Trophoblast cell (in vitro differentiated cells and primary cell): Measurements from ENCODE around the gene FBH1.
"Not testable (repeated sequence)": the region's sequence is repeated elsewhere in the genome, so short reads cannot be mapped to it uniquely, and the experiment has no call there.

Source experiments
- DNase-seq, 2 donors: peaks; one replicate each; pipeline ENCODE4 v3.0.0-alpha.2; 2016
- H2AFZ ChIP-seq: 2 replicates; pipeline ENCODE4 v1.6.1; 2013; ENCODE audit warnings: low read length, moderate library complexity, mild to moderate bottlenecking; ENCODE audit not compliant: insufficient read depth, poor library complexity
- H2AK5ac ChIP-seq: 2 replicates; pipeline ENCODE4 v1.6.1; 2013; ENCODE audit warnings: mild to moderate bottlenecking, low read length
- H2BK120ac ChIP-seq: 2 replicates; pipeline ENCODE4 v1.6.1; 2013; ENCODE audit warnings: low read length, mild to moderate bottlenecking, moderate library complexity; ENCODE audit not compliant: insufficient read depth, poor library complexity
- H2BK12ac ChIP-seq: 2 replicates; pipeline ENCODE4 v1.6.1; 2013; ENCODE audit warnings: mild to moderate bottlenecking, low read length, moderate library complexity
- H2BK5ac ChIP-seq: 2 replicates; pipeline ENCODE4 v1.6.1; 2013; ENCODE audit warnings: low read length, low read depth, moderate library complexity, mild to moderate bottlenecking; ENCODE audit not compliant: poor library complexity
- H3K14ac ChIP-seq: 2 replicates; pipeline ENCODE4 v1.6.1; 2013; ENCODE audit warnings: mild to moderate bottlenecking, low read length
- H3K18ac ChIP-seq: 2 replicates; pipeline ENCODE4 v1.6.1; 2013; ENCODE audit warnings: mild to moderate bottlenecking, low read length
- H3K23ac ChIP-seq: 2 replicates; pipeline ENCODE4 v1.6.1; 2013; ENCODE audit warnings: low read length
- H3K27ac ChIP-seq: 2 replicates; pipeline ENCODE4 v1.5.1; 2013; ENCODE audit warnings: low read depth, mild to moderate bottlenecking, inconsistent platforms, low read length, moderate library complexity
- H3K27me3 ChIP-seq: 2 replicates; pipeline ENCODE4 v1.6.1; 2013; ENCODE audit warnings: inconsistent platforms, mild to moderate bottlenecking, low read length, moderate library complexity; ENCODE audit not compliant: insufficient read depth
- H3K36me3 ChIP-seq, 2 experiments: 1 replicate in 1 of 2; 2 replicates in 1 of 2; pipeline ENCODE4 v1.6.1; 2013; ENCODE audit warnings: low read length in 2 of 2, mild to moderate bottlenecking in 2 of 2, moderate library complexity in 1 of 2; ENCODE audit not compliant: insufficient read depth in 2 of 2, control insufficient read depth in 1 of 2
- H3K4ac ChIP-seq: 2 replicates; pipeline ENCODE4 v1.6.1; 2013; ENCODE audit warnings: low read depth, mild to moderate bottlenecking, low read length, moderate library complexity
- H3K4me1 ChIP-seq, 2 experiments: 1 replicate in 1 of 2; 2 replicates in 1 of 2; pipeline ENCODE4 v1.6.1; 2013; ENCODE audit warnings: low read length in 2 of 2, mild to moderate bottlenecking in 2 of 2, moderate library complexity in 1 of 2; ENCODE audit not compliant: insufficient read depth in 2 of 2, control insufficient read depth in 1 of 2
- H3K4me2 ChIP-seq: 2 replicates; pipeline ENCODE4 v1.6.1; 2013; ENCODE audit warnings: inconsistent platforms, mild to moderate bottlenecking, low read length, moderate library complexity
- H3K4me3 ChIP-seq: 2 replicates; pipeline ENCODE4 v1.5.1; 2013; ENCODE audit warnings: mild to moderate bottlenecking, low read depth, low read length, inconsistent platforms
- H3K79me1 ChIP-seq: one replicate; pipeline ENCODE4 v1.6.1; 2013; ENCODE audit warnings: low read length
- H3K79me2 ChIP-seq: 2 replicates; pipeline ENCODE4 v1.6.1; 2013; ENCODE audit warnings: low read length, mild to moderate bottlenecking; ENCODE audit not compliant: control insufficient read depth, insufficient read depth, poor library complexity
- H3K9ac ChIP-seq: 2 replicates; pipeline ENCODE4 v1.6.1; 2013; ENCODE audit warnings: mild to moderate bottlenecking, low read length
- H3K9me3 ChIP-seq: 2 replicates; pipeline ENCODE4 v1.6.1; 2013; ENCODE audit warnings: low read depth, mild to moderate bottlenecking, control low read depth, inconsistent platforms, low read length; ENCODE audit not compliant: insufficient read depth
- H4K12ac ChIP-seq: 2 replicates; pipeline ENCODE4 v1.6.1; 2013; ENCODE audit warnings: low read depth, mild to moderate bottlenecking, low read length, moderate library complexity
- H4K8ac ChIP-seq: 2 replicates; pipeline ENCODE4 v1.6.1; 2013; ENCODE audit warnings: low read depth, mild to moderate bottlenecking, low read length, moderate library complexity
- H4K91ac ChIP-seq: one replicate; pipeline ENCODE4 v1.6.1; 2013; ENCODE audit warnings: low read depth, mild to moderate bottlenecking, low read length, moderate library complexity
- WGBS: extraction: QIAGEN DNeasy Blood & Tissue Kit; methylation state at CpG from one replicate; pipeline ENCODE4 v1.1.7; 2013; ENCODE audit warnings: missing lambda C conversion rate; ENCODE audit not compliant: insufficient read length, insufficient coverage; ENCODE audit errors: extremely low coverage; 5-methylcytosine and 5-hydroxymethylcytosine counted together

FBH1 gene

GRCh38 chr10:5944389-5945189 lies 54.5 kb downstream of the FBH1 start:
- H3K27ac ChIP-seq = no peak overlapping the region
- no peak for DNase-seq
- H4K91ac ChIP-seq = no peak overlapping the region
- no peaks in the 10 kb centered on the region for H3K36me3 ChIP-seq
- no peak overlapping the region for H3K23ac ChIP-seq
- H3K27me3 ChIP-seq = no peaks in the 10 kb centered on the region
- no peak overlapping the region for H3K4ac ChIP-seq
- H3K4me1 ChIP-seq = peaks cover 10 to 12% of the 10 kb centered on the region in 2 experiments
- peaks cover 3% of the 10 kb centered on the region for H3K9me3 ChIP-seq
- no peaks in the 10 kb centered on the region for H3K79me2 ChIP-seq
- H3K18ac ChIP-seq = no peak overlapping the region
- no peak overlapping the region for H3K9ac ChIP-seq
- H3K4me3 ChIP-seq = no peak overlapping the region
- no CpG with 5 or more reads among the region's 7 CpGs for WGBS
- no peak overlapping the region for H2BK12ac ChIP-seq
- H3K79me1 ChIP-seq = peaks cover 5% of the 10 kb centered on the region
- H2BK120ac ChIP-seq = no peak overlapping the region
- no peak overlapping the region for H2AK5ac ChIP-seq
- H2BK5ac ChIP-seq = no peak overlapping the region
- no peak overlapping the region for H3K4me2 ChIP-seq
- H2AFZ ChIP-seq = no peak overlapping the region
- no peak overlapping the region for H4K8ac ChIP-seq
- H3K14ac ChIP-seq = no peak overlapping the region
- no peak overlapping the region for H4K12ac ChIP-seq

- Histone ChIP-seq H3K4ac (no peak overlapping the region), H2BK12ac (no peak overlapping the region), H3K18ac (no peak overlapping the region), H3K79me1 (peaks cover 5% of the 10 kb centered on the region), H4K12ac (peak overlapping the region; percentile 36), H3K4me3 (no peak overlapping the region), H3K79me2 (no peaks in the 10 kb centered on the region), H3K9me3 (peaks cover 3% of the 10 kb centered on the region), H4K8ac (peak overlapping the region; percentile 92), H3K27ac (no peak overlapping the region), H3K23ac (no peak overlapping the region), H3K14ac (no peak overlapping the region), H3K9ac (no peak overlapping the region), H3K4me2 (no peak overlapping the region), H3K4me1 (peaks cover 10 to 12% of the 10 kb centered on the region in 2 experiments), H2BK5ac (no peak overlapping the region), H4K91ac (peak overlapping the region; percentile 50), H3K27me3 (no peaks in the 10 kb centered on the region), H2AK5ac (no peak overlapping the region), H3K36me3 (no peaks in the 10 kb centered on the region), H2BK120ac (no peak overlapping the region), H2AFZ (no peak overlapping the region)
- DNase-seq = no peak
- no CpG with 5 or more reads among the region's 9 CpGs for WGBS
These were observed 55.1 kb downstream of the FBH1 start for GRCh38 chr10:5945190-5945509.

GRCh38 chr10:5945561-5946418 lies 55.7 kb downstream of the FBH1 start:
- no peak overlapping the region for H3K9ac ChIP-seq
- H3K18ac ChIP-seq = no peak overlapping the region
- no CpG with 5 or more reads among the region's 21 CpGs for WGBS
- H2BK120ac ChIP-seq = peak overlapping the region; percentile 36
- H3K79me1 ChIP-seq = peaks cover 5% of the 10 kb centered on the region
- no peak overlapping the region for H3K23ac ChIP-seq
- no peak overlapping the region for H2BK5ac ChIP-seq
- H4K12ac ChIP-seq = peak overlapping the region; percentile 36
- peak overlapping the region; percentile 54 for H4K91ac ChIP-seq
- H3K79me2 ChIP-seq = no peaks in the 10 kb centered on the region
- peaks cover 2% of the 10 kb centered on the region for H3K9me3 ChIP-seq
- H3K4me3 ChIP-seq = no peak overlapping the region
- no peaks in the 10 kb centered on the region for H3K27me3 ChIP-seq
- H3K27ac ChIP-seq = no peak overlapping the region
- no peak overlapping the region for H2AK5ac ChIP-seq
- H3K4me2 ChIP-seq = peak overlapping the region; percentile 13
- no peak overlapping the region for H3K14ac ChIP-seq
- H4K8ac ChIP-seq = peak overlapping the region; percentile 92
- H3K4ac ChIP-seq = no peak overlapping the region
- H2BK12ac ChIP-seq = peak overlapping the region; percentile 11
- DNase-seq = peak in 1 of 2 donors; percentile 20
- H2AFZ ChIP-seq = no peak overlapping the region
- H3K36me3 ChIP-seq = no peaks in the 10 kb centered on the region
- H3K4me1 ChIP-seq = peaks cover 10 to 12% of the 10 kb centered on the region in 2 experiments

- not testable (repeated sequence) for H4K91ac ChIP-seq, H2BK5ac ChIP-seq, H4K8ac ChIP-seq, H3K18ac ChIP-seq, H3K27me3 ChIP-seq, H2BK120ac ChIP-seq, H2BK12ac ChIP-seq, H3K36me3 ChIP-seq, H3K9me3 ChIP-seq, H3K14ac ChIP-seq, H3K4me2 ChIP-seq, H3K23ac ChIP-seq, H3K4me3 ChIP-seq, H3K4ac ChIP-seq, DNase-seq, H3K79me2 ChIP-seq, H3K9ac ChIP-seq, H3K27ac ChIP-seq, H2AK5ac ChIP-seq, H4K12ac ChIP-seq, H3K79me1 ChIP-seq, H2AFZ ChIP-seq
- H3K4me1 ChIP-seq = peaks cover 10 to 12% of the 10 kb centered on the region in 2 experiments
- no CpG with 5 or more reads among the region's 10 CpGs for WGBS
These were observed 56.4 kb downstream of the FBH1 start for GRCh38 chr10:5946419-5946775.
